Measurements from ENCODE around the gene PDK2.

- TF ChIP-seq CTCF (IDR thresholded peaks at IDR 0.05; ENCODE audit: low read depth, low read length, poor library complexity, severe bottlenecking) (no peak), EZH2phosphoT487 (IDR thresholded peaks at IDR 0.05; ENCODE audit: borderline replicate concordance, low read length) (no peak)
Observed at GRCh38 chr17:50153650-50154575, 58.8 kb downstream of the PDK2 start.
